Measurements from ENCODE around the gene C1orf167. TPM values are rescaled to one million over a fixed set of nuclear protein-coding genes. Genes with fewer than 3 reads are reported as not detected.

The C1orf167 gene
- total and polyA plus RNA-seq, 5 donors, result 1.3 to 4.0 (median 2.2) TPM

DNA sequence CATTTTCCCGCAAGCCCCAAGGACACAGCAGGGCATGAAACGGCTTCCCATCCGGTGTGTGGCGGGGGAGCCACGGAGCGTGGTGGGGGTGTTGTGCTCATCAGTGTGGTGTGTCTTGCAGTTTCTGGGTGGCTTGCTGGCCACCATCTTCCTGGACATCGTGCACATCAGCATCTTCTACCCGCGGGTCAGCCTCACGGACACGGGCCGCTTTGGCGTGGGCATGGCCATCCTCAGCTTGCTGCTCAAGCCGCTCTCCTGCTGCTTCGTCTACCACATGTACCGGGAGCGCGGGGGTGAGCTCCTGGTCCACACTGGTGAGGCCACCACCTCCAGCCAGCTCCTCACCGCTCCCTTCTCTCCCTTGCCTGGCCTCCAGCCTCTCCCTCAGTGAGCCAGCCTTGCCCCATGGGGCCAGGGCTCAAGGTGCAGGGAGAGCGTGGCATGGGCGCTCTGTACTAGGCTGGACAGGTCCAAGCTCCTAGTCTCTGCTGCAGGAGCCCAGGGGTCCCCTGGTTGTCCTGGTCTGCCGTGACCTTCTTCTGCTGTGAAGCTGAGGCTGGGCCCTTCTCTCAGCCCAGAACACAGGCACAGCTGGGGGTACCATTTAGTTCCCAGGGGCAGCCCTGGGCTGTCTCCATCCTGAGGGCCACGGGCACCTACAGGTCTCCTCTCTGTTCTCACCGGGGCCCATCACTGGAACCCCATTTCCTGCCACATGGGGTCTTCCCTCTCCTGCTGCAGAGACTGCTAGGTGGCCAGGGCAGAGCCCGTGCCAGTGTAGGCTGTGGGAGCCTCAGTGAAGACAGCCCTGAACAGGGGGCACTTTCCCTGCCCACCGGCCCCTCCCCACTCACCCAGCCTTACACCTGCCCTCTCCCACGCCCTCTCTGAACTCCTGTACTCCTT, 13.4 kb upstream of the C1orf167 start:
- Histone ChIP-seq H3K4me3 (ENCODE audit: low read length) (no peak overlapping the region), H3K9me3 (ENCODE audit: control insufficient read depth, low read length) (no peaks in the 10 kb centered on the region), H3K27me3 (ENCODE audit: control insufficient read depth, insufficient read depth) (no peaks in the 10 kb centered on the region), H3K27ac (ENCODE audit: low read length) (no peak overlapping the region), H3K4me1 (ENCODE audit: control insufficient read depth, insufficient read depth, low read length) (no peaks in the 10 kb centered on the region)
- ATAC-seq (peak in 1 of 2 donors; percentile 2), DNase-seq (peak in 1 of 3 donors; percentile 46)
- WGBS, result 95% methylated on average over 27 of the region's 27 CpGs
- intact Hi-C loops (cut with DNase I), result no loop called here

DNA sequence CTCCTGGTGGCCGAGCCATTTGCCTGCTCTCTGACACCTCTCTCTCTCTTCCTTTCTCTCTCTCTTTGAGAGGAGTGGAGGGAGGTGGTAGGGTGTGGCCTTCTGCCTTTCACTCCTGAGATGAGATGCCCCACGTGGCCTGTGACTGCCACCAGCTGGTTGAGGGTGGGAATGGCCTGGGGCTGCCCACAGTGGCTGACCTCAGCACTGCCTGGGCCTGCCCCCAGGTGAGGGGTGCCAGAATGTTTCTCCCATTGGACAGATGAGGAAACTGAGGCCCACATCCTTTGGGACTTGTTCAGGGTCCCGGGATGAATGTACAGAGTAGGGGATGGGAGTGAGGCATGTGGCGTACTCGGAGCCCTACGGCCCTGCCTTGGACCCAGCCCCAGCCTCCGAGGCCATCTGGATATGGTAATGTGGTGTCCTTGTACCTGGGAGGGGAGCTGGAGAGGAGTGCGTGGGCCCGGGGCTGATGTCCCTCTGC, 12.7 kb upstream of the C1orf167 start:
- H3K27me3 ChIP-seq (ENCODE audit: control insufficient read depth, insufficient read depth), result no peaks in the 10 kb centered on the region
- H3K9me3 ChIP-seq (ENCODE audit: control insufficient read depth, low read length), result no peaks in the 10 kb centered on the region
- intact Hi-C loops (cut with DNase I), result no loop called here
- WGBS, result 82% methylated on average over 9 of the region's 9 CpGs
- DNase-seq, result peak; percentile 46 to 81 (median 74)
- no peak overlapping the region for H3K4me3 ChIP-seq (ENCODE audit: low read length)
- no peaks in the 10 kb centered on the region for H3K4me1 ChIP-seq (ENCODE audit: control insufficient read depth, insufficient read depth, low read length)
- H3K27ac ChIP-seq (ENCODE audit: low read length), result no peak overlapping the region
- ATAC-seq, result peak; percentile 38 to 74

DNA sequence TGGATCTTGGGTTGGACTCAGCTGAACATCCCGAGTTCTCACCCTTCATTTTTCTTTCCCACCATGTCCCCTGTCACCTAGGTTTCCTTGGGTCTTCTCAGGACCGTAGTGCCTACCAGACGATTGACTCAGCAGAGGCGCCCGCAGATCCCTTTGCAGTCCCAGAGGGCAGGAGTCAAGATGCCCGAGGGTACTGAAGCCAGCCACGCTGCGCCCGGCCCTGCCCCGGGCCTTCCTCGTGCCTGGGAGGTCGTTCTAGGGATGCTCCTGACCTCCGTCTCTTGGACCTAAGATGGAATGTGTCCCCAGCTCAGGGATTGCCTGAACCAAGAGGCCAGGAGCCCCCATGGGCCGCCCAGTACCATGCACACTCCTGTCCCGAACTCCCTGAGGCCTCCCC, 12.0 kb upstream of the C1orf167 start:
- ATAC-seq, result no peak
- Histone ChIP-seq H3K9me3 (ENCODE audit: control insufficient read depth, low read length) (no peaks in the 10 kb centered on the region), H3K27me3 (ENCODE audit: control insufficient read depth, insufficient read depth) (no peaks in the 10 kb centered on the region), H3K4me3 (ENCODE audit: low read length) (no peak overlapping the region), H3K27ac (ENCODE audit: low read length) (no peak overlapping the region), H3K4me1 (ENCODE audit: control insufficient read depth, insufficient read depth, low read length) (no peaks in the 10 kb centered on the region)
- DNase-seq, result peak in 1 of 3 donors; percentile 34
- WGBS, result 94% methylated on average over 15 of the region's 15 CpGs
- intact Hi-C loops (cut with DNase I), result no loop called here

DNA sequence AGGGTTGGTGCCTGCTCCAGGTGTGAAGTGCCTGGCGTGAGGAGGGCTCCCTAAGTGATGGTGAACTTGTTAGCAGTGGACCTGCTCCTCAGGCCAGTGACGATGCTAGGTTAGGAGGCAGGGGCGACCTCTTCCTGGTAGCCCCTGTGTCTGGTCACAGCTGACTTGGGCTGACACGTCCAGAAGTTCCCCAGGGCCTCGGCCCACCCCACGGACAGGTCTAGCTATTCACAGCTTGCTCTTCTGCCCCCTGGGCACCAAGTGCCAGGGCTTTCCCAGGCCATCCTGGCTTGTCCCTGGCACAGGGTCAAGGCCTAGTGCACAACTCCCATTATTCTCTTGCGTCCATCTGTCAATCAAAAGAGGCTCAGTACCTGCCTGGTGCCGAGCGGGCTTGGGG, 10.9 kb upstream of the C1orf167 start:
- H3K27me3 ChIP-seq (ENCODE audit: control insufficient read depth, insufficient read depth), result no peaks in the 10 kb centered on the region
- H3K9me3 ChIP-seq (ENCODE audit: control insufficient read depth, low read length), result no peaks in the 10 kb centered on the region
- intact Hi-C loops (cut with DNase I), result no loop called here
- H3K4me3 ChIP-seq (ENCODE audit: low read length), result no peak overlapping the region
- WGBS, result 88% methylated on average over 9 of the region's 9 CpGs
- DNase-seq, result peak in 1 of 3 donors; percentile 50
- no peaks in the 10 kb centered on the region for H3K4me1 ChIP-seq (ENCODE audit: control insufficient read depth, insufficient read depth, low read length)
- ATAC-seq, result no peak
- H3K27ac ChIP-seq (ENCODE audit: low read length), result no peak overlapping the region

DNA sequence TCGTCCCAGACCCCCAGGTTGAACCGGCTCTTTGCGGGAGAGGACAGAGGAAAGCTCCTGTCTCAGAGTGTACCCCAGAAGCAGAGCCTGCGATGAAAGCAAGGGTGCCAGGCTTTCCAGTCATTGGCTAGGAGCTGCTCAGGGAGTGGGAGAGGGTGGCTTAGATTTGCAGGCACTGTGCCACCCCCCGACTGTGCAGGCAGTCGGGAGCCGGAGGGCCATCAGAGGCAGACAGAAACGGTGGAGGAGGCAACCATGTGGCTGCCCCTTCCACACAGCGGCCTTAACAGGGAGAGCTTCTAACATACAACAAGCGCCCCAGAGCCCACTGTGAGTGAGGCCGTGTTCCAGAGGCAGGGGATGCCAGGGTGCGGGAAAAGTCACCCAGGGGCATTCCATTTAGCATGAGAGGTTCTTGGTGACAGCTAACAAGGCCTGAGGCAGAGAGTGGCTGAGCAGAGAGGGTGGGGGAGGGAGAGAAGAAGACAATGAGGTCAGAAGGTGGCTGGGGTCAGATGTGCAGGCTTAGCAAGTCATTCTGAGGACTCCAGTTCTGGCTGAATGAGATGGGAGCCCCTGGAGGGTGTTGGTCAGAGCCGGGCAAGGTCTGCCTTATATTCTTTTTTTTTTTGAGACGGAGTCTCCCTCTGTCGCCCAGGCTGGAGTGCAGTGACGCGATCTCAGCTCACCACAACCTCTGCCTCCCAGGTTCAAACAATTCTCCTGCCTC, 9.5 kb upstream of the C1orf167 start:
- Histone ChIP-seq H3K4me3 (ENCODE audit: low read length) (no peak overlapping the region), H3K9me3 (ENCODE audit: control insufficient read depth, low read length) (no peaks in the 10 kb centered on the region), H3K27me3 (ENCODE audit: control insufficient read depth, insufficient read depth) (no peaks in the 10 kb centered on the region), H3K4me1 (ENCODE audit: control insufficient read depth, insufficient read depth, low read length) (no peaks in the 10 kb centered on the region), H3K27ac (ENCODE audit: low read length) (no peak overlapping the region)
- 58% methylated on average over 17 of the region's 17 CpGs for WGBS
- intact Hi-C loops (cut with DNase I), result no loop called here
- ATAC-seq (no peak), DNase-seq (no peak)

DNA sequence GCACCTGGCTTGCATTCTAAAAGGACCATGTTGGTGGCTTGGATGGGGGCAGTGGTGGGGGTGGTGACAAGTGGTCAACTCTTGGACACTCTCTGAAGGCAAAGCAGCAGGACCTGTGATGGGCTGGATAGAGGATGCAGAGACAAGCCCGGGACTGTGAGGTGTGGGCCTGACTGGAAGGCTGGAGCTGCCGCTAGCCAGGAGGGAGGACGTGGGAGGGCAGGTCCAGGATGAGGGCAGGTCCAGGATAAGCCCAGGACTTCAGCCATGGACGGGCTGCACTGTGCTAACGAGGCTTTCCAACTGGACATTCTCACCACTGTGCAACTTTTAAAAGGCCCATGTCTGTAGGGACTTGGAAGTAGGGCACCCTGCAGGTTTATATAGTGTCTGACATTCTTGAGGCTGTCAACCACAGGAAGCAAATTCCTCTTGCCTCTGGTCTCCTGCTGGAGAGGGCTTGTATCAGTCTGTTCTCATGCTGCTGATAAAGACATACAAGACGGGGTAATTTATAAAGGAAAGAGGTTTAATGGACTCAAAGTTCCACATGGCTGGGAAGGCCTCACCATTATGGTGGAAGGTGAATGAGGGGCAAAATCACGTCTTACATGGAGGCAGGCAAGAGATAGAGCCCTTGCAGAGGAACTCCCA, 8.3 kb upstream of the C1orf167 start:
- intact Hi-C loops (cut with DNase I), result no loop called here
- H3K27ac ChIP-seq (ENCODE audit: low read length), result no peak overlapping the region
- DNase-seq (peak in 1 of 3 donors; percentile 36), ATAC-seq (no peak)
- H3K27me3 ChIP-seq (ENCODE audit: control insufficient read depth, insufficient read depth), result no peaks in the 10 kb centered on the region
- H3K9me3 ChIP-seq (ENCODE audit: control insufficient read depth, low read length), result no peaks in the 10 kb centered on the region
- no peaks in the 10 kb centered on the region for H3K4me1 ChIP-seq (ENCODE audit: control insufficient read depth, insufficient read depth, low read length)
- H3K4me3 ChIP-seq (ENCODE audit: low read length), result no peak overlapping the region
- WGBS, result 39% methylated on average over 7 of the region's 7 CpGs

DNA sequence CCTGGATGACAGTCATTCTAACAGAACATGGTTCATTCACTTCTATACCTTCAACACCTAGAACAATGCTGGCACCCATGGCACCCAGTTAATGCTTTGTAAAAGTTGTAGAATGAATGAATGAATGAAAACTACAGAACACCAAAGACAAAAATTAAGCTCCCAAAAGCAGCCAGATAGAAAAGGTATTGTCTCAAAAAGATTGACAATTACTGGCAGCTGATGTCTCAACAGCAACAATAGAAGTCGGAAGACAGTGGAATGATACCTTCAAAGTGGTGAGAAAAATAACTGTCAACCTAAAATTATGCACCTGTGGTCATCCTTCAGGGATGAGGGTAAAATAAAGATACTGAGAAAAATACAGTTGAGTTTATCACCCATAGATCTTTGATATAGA, 4.9 kb upstream of the C1orf167 start:
- Histone ChIP-seq H3K27ac (ENCODE audit: low read length) (no peak overlapping the region), H3K4me3 (ENCODE audit: low read length) (no peak overlapping the region), H3K9me3 (ENCODE audit: control insufficient read depth, low read length) (no peaks in the 10 kb centered on the region), H3K4me1 (ENCODE audit: control insufficient read depth, insufficient read depth, low read length) (no peaks in the 10 kb centered on the region), H3K27me3 (ENCODE audit: control insufficient read depth, insufficient read depth) (no peaks in the 10 kb centered on the region)
- ATAC-seq (no peak), DNase-seq (no peak)
- 100% methylated on average over 1 of the region's 1 CpG for WGBS
- intact Hi-C loops (cut with DNase I), result no loop called here

DNA sequence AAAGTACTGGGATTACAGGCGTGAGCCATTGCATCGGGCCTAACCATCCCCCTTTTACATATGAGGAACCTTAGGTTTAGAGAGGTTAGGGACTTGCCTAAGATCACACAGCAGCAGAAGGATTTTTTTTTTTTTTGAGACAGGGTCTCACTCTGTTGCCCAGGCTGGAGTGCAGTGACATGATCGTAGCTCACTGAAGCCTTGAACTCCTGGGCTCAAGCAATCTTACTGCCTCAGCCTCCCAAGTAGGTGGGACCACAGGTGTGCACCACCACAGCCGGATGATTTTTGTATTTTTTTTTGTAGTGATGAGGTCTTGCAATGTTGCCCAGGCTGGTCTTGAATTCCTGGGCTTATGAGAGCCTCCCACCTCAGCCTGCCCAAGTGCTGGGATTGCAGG, 2.2 kb upstream of the C1orf167 start:
- no peak for ATAC-seq
- H3K4me1 ChIP-seq (ENCODE audit: control insufficient read depth, insufficient read depth, low read length), result no peaks in the 10 kb centered on the region

DNA sequence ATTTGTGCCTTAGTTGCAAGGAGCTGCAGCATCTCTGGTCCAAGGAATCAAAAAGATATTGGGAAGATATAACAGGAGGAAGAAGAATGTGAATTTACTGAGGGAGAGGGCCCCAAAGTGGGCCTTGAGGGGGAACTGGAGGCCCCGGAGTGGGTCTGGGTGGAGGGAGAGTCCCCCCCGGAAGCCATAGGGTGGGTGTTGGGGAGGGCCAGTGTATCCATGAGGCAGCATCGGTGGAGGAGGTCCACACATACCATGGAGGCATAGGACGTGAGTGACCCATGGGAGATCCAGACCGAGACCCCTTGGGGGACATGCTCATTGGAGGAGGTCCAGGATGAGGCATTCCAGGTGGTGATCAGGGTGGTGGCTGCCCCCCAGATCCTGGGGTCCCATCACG, 708 bp upstream of the C1orf167 start:
- WGBS, result 81% methylated on average over 6 of the region's 6 CpGs
- intact Hi-C loops (cut with DNase I), result no loop called here
- no peak overlapping the region for H3K27ac ChIP-seq (ENCODE audit: low read length)
- no peaks in the 10 kb centered on the region for H3K9me3 ChIP-seq (ENCODE audit: control insufficient read depth, low read length)
- no peaks in the 10 kb centered on the region for H3K27me3 ChIP-seq (ENCODE audit: control insufficient read depth, insufficient read depth)
- peak in 1 of 2 donors; percentile 16 for ATAC-seq
- no peak overlapping the region for H3K4me3 ChIP-seq (ENCODE audit: low read length)
- H3K4me1 ChIP-seq (ENCODE audit: control insufficient read depth, insufficient read depth, low read length), result no peaks in the 10 kb centered on the region
- DNase-seq, result peak in 1 of 3 donors; percentile 9

More for the DNA sequence above, 2.2 kb upstream of the C1orf167 start:
- WGBS, result 92% methylated on average over 4 of the region's 4 CpGs
- intact Hi-C loops (cut with DNase I), result no loop called here
- Histone ChIP-seq H3K27ac (ENCODE audit: low read length) (no peak overlapping the region), H3K27me3 (ENCODE audit: control insufficient read depth, insufficient read depth) (no peaks in the 10 kb centered on the region), H3K4me3 (ENCODE audit: low read length) (no peak overlapping the region), H3K9me3 (ENCODE audit: control insufficient read depth, low read length) (no peaks in the 10 kb centered on the region)
- DNase-seq, result peak in 1 of 3 donors; percentile 8

DNA sequence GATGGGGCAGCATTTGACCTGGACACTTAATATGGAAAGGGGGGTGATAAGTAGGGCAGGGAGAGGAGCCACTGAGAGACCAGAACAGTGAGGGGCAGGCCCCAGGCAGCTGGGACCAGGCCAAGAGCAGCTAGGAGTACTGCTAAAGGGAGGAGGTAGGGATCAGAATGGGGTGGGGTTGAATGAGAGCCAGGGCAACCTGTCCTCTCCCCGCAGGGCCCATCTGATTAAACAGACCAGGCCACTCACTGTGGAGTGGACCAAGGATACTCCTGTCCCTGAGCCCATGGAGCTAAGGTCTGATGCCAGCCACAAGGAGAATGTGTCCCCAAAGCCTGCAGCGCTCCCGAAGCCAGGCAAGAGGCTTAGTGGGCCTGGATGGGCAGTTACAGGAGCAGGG, 2.1 kb downstream of the C1orf167 start:
- ATAC-seq, result no peak
- Histone ChIP-seq H3K4me1 (ENCODE audit: control insufficient read depth, insufficient read depth, low read length) (no peaks in the 10 kb centered on the region), H3K27ac (ENCODE audit: low read length) (no peak overlapping the region), H3K9me3 (ENCODE audit: control insufficient read depth, low read length) (no peaks in the 10 kb centered on the region), H3K27me3 (ENCODE audit: control insufficient read depth, insufficient read depth) (no peaks in the 10 kb centered on the region), H3K4me3 (ENCODE audit: low read length) (no peak overlapping the region)
- WGBS, result 83% methylated on average over 3 of the region's 3 CpGs
- intact Hi-C loops (cut with DNase I), result no loop called here
- DNase-seq, result peak in 1 of 3 donors; percentile 39

DNA sequence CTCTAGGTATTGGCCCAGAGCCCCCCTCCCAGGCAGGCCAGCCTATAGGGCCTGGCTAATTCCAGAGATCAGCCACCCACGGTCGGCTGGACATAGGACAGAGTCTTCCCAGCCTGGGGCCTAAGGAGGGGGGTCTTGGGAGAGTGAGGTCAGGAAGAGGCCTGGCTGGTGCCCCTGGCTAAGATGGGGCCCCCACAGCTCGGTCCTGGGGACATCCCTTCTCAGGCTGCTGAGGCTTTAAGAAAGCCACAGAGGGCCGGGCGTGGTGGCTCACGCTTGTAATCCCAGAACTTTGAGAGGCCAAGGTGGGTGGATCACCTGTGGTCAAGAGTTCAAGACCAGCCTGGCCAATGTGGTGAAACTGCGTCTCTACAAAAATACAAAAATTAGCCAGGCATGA, 2.5 kb downstream of the C1orf167 start:
- Histone ChIP-seq H3K9me3 (ENCODE audit: control insufficient read depth, low read length) (no peaks in the 10 kb centered on the region), H3K27me3 (ENCODE audit: control insufficient read depth, insufficient read depth) (no peaks in the 10 kb centered on the region), H3K27ac (ENCODE audit: low read length) (no peak overlapping the region), H3K4me3 (ENCODE audit: low read length) (no peak overlapping the region), H3K4me1 (ENCODE audit: control insufficient read depth, insufficient read depth, low read length) (no peaks in the 10 kb centered on the region)
- intact Hi-C loops (cut with DNase I), result no loop called here
- DNase-seq (peak in 2 of 3 donors; percentile 9 to 18), ATAC-seq (no peak)
- 84% methylated on average over 7 of the region's 7 CpGs for WGBS
